Measurements from ENCODE around the gene CHCHD6. TPM values are rescaled to one million over a fixed set of nuclear protein-coding genes. Genes with fewer than 3 reads are reported as not detected.
A peak's percentile ranks its signal among the peaks of the same experiment; 100 is the strongest.

Gene CHCHD6, protein sequence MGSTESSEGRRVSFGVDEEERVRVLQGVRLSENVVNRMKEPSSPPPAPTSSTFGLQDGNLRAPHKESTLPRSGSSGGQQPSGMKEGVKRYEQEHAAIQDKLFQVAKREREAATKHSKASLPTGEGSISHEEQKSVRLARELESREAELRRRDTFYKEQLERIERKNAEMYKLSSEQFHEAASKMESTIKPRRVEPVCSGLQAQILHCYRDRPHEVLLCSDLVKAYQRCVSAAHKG
- total RNA-seq = 1 to 10 TPM; 8.7 to 9.9 TPM

DNA sequence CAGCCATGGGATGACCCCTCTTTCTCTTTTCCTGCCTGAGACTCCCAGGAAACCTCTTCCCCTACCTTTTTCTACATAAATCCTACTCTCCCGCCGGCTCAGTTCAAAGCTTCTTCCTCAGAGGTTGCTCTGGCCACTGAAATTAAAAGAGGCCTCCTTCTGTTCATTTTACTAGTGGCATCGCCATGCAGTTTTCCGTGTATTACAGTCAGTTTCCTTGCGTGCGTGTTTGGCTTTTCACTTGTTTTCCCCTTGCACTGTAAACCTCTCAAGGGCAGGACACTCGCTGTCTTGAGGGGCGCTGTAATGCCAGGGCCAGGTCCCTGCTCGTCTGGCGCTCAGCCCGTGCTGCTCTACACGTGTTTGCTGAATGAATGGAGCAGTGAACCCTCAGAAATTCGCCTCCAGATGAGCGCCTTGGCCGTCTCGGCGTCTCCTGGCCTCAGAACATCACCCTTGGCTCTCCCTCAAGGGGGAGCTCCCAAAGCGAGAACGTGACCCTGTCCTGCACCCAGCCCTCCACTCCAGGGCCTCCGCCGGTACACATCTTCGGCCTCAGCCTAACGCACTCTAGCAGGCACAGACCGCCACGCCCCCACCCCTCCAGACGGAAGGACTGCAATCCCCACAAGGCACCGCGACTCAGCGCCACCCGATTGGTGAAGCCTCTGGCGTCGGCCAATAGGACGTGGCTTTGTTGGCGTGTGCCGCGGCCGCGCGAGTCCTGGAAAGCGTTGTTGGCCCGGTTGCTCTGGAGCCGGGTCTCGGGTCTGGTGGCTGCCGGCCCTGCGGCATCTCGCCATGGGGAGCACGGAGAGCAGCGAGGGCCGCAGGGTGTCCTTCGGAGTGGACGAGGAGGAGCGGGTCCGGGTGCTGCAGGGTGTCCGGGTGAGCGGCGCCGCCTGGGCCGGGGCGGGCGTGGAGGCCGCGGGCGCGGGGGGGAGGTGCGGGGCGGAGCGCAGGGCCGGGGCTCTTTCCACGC is at the start of gene CHCHD6:
Gene CHCHD6 (plus strand): TSS at position 729 of the 982 bp plus-strand sequence. CDS start 73 bp downstream, at position 802.
- H3K4me3 Mint-ChIP-seq = peak within 1 kb of the TSS; percentile 93
- no peaks in the 10 kb centered on the region for H3K9me3 Mint-ChIP-seq
- peaks cover 15% of the 10 kb centered on the region for H3K4me1 Mint-ChIP-seq
- peak within 1 kb of the TSS; percentile 87 for H3K27ac Mint-ChIP-seq
- peaks cover 6% of the 10 kb centered on the region for H3K36me3 Mint-ChIP-seq (ENCODE audit: low read depth)
- peak; percentile 99 for ATAC-seq (replicated peaks)
- peaks cover 19% of the 10 kb centered on the region for H3K27me3 Mint-ChIP-seq

DNA sequence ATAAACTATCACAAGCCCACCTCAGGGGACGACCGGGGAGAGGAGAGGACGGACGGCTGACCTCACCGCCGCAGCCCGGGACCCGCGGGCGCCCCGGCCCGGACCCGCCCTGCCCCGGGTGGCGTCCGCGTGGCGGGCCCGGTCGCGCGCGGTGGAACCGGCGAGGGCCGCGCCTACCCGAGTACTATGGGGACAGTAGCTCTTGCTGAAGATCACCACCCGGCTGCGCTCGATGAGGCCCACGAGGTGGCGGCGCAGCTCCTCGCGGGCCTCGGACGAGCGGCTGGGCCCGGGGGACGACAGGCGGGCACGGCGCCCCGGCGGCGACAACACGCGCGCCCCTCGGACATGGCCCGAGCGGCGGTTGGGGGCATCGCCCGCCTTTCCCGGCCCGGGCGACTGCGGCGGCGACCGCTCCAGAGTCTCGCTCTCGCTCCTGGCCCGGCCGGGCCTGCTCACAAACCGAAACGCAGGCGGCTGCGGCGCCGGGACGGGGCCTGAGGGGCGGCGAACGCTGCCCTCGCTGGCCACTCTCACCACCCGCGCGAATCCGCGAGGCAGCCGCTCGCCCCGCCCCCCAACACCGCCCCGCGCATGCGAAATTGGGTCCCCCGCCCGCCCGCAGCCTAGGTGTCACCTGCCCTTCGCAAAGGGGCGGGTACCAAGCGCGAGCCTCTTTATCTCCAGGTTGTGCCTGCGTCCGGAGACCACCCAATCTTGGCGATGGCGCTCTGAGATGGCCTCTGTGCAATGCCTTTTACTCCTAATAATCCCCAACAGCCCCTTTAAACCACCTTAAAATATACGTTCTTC is 49.3 kb upstream of the CHCHD6 start, which contains the start of gene TXNRD3:
Gene TXNRD3 (minus strand): TSS at position 554 of the 813 bp plus-strand sequence.
- no peaks in the 10 kb centered on the region for H3K9me3 Mint-ChIP-seq
- no peak within 1 kb of the TSS for H3K27ac Mint-ChIP-seq
- peaks cover 22% of the 10 kb centered on the region for H3K27me3 Mint-ChIP-seq
- peak within 1 kb of the TSS; percentile 77 for H3K4me3 Mint-ChIP-seq
- H3K36me3 Mint-ChIP-seq (ENCODE audit: low read depth) = no peaks in the 10 kb centered on the region
- no peaks in the 10 kb centered on the region for H3K4me1 Mint-ChIP-seq
- ATAC-seq (replicated peaks) = peak; percentile 96

DNA sequence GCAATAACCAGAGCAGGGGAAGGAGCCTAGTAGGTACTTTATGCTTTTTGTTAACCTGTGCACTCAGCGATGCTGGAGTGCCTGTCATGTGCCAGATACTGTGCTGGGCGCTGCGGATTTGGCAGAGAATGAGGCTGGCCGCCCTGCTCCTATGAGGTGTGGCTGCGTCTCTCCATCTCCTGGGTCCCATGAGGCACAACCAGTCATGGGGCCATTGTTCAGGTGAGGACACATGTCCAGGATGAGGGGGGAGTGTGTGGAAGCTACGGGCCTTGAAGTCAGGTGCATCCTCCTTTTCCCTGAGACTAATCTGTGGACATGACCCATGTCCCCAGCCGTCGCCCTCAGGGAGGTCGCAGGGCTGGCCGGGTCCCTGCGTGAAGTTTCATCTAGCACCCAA is 48.2 kb upstream of the CHCHD6 start:
- Mint-ChIP-seq H3K9me3 (no peaks in the 10 kb centered on the region), H3K4me3 (peak overlapping the region; percentile 77), H3K27ac (no peak overlapping the region), H3K27me3 (peaks cover 21% of the 10 kb centered on the region), H3K4me1 (no peaks in the 10 kb centered on the region), H3K36me3 (ENCODE audit: low read depth) (no peaks in the 10 kb centered on the region)
- no peak for ATAC-seq (replicated peaks)

DNA sequence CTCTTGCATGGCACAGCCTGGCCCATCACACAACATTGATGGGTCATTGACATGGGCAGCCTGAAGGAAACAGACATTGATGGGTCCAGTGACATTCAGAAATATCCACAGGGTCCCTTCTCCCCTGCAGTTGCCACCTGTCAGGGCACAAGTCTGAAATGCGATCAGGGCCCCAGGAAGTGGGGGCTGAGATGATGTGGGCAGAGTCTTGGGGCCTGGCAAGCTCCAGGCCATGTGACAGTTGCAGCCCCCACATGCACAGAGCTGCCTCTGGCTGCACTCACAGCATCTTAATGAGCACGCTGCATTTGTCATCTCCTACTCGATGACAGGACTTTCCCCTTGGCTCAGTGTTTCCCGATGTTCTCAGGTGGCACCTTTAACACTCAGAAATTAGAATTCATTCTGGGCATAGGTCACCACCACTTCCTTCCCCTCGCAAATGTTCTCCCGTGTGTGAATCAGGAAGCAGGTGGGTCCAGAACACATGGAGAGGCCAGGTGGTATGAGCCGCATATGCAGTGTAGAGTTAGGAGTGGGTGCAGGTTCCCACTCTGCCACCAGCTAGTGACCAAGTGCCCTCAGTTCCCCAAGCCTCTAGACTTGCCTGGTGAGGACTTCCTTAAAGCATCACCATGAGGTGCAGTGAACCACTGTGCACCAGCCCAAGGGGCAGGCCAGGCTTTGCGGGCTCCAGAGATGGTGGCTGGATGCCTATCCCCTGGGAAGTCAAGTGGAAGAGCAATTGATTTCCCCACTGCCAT is 47.5 kb upstream of the CHCHD6 start:
- no peak overlapping the region for H3K27ac Mint-ChIP-seq
- H3K9me3 Mint-ChIP-seq = no peaks in the 10 kb centered on the region
- no peaks in the 10 kb centered on the region for H3K36me3 Mint-ChIP-seq (ENCODE audit: low read depth)
- ATAC-seq (replicated peaks) = no peak
- no peaks in the 10 kb centered on the region for H3K4me1 Mint-ChIP-seq
- H3K4me3 Mint-ChIP-seq = no peak overlapping the region
- H3K27me3 Mint-ChIP-seq = peaks cover 24% of the 10 kb centered on the region

DNA sequence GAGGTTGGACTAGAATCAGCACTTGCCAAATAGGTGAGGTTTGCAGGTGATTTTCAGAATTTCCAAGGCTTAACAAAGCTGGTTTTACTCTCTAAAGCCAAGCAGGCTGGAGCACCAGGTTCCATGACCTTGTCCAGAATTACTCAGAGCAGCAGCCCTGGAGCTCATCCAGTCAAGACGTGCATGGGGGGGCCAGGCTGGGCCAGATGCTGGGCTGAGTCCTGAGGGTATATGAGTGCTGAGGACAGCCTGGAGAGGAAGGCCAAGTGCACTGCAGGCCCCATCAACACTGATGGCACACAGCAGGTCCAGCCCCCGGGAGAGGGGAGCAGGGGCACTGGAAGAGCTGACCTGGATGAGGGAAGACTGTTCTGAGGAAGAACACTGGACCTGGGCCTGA is 46.1 kb upstream of the CHCHD6 start:
- Mint-ChIP-seq H3K9me3 (no peaks in the 10 kb centered on the region), H3K27ac (no peak overlapping the region), H3K4me3 (no peak overlapping the region), H3K27me3 (peaks cover 19% of the 10 kb centered on the region), H3K36me3 (ENCODE audit: low read depth) (no peaks in the 10 kb centered on the region), H3K4me1 (no peaks in the 10 kb centered on the region)
- ATAC-seq (replicated peaks) = no peak

DNA sequence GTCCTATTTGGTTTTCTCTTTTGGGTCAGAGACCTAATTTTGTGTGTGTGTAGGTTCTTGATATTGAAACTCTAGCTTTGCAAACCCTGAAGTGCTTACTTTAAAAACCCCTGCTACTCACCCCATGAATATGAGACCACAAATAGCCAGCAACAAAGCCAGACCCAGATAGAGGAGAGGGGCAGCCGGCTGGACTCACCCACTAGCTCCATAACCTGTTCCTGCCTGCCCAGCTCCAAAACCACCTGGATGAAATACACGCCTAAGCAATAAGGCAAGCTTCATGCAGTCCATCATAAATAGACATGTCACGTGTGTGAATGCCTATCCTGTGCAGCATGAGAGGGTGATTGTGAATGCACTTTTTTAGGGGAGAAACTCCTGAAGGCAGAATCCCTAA is 45.5 kb upstream of the CHCHD6 start:
- no peak for ATAC-seq (replicated peaks)
- Mint-ChIP-seq H3K4me1 (no peaks in the 10 kb centered on the region), H3K36me3 (ENCODE audit: low read depth) (no peaks in the 10 kb centered on the region), H3K9me3 (no peaks in the 10 kb centered on the region), H3K4me3 (no peak overlapping the region), H3K27me3 (peaks cover 14% of the 10 kb centered on the region), H3K27ac (no peak overlapping the region)

DNA sequence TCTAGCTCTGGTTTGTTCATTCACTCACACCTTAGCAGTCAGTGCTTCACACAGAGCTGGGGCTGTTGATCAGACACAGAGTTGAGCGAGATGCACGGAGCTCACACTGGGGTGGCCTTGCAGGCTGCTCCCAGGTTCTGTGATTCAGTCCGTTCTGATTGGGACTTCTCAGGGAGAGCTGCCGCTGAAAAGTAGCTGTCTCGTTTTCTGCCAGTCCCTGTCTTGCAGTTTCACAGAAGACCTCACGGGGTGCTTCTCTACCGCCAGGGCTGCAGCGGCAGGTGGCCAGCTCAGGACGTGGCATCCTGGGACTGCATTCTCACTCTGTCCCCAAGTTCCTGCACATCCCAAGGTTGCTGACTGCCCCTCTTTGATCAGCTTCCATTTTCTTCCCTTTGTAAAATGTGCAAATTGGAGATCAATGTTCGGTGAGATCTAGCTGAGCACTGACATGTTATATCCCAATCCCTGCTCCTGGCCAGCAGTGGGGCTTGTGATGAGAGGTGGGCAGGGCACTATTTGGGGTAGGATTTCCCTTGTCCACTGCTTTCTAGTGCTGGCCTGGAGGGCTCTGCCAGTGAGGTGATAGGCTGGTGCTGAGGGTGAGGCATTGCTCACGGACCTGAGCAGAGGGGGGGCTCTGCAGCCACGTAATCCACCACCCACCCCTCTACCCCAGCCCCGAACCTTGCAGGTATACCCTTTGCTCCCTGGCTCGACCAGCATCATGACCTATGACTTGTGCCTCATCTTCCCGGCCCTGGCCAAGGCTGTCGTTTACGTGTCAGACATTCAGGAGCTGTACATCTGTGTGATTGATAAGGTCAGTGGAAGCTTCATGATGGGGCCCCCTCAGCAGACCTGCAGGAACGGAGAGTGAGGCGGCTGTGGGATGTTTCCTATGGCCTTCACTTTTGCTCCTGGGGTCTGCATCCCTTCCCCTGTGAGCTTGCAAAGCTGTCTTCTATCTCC is 43.8 kb upstream of the CHCHD6 start:
- H3K27me3 Mint-ChIP-seq = peaks cover 19% of the 10 kb centered on the region
- H3K4me1 Mint-ChIP-seq = no peaks in the 10 kb centered on the region
- no peak overlapping the region for H3K4me3 Mint-ChIP-seq
- H3K9me3 Mint-ChIP-seq = no peaks in the 10 kb centered on the region
- no peak for ATAC-seq (replicated peaks)
- no peak overlapping the region for H3K27ac Mint-ChIP-seq
- H3K36me3 Mint-ChIP-seq (ENCODE audit: low read depth) = no peaks in the 10 kb centered on the region

DNA sequence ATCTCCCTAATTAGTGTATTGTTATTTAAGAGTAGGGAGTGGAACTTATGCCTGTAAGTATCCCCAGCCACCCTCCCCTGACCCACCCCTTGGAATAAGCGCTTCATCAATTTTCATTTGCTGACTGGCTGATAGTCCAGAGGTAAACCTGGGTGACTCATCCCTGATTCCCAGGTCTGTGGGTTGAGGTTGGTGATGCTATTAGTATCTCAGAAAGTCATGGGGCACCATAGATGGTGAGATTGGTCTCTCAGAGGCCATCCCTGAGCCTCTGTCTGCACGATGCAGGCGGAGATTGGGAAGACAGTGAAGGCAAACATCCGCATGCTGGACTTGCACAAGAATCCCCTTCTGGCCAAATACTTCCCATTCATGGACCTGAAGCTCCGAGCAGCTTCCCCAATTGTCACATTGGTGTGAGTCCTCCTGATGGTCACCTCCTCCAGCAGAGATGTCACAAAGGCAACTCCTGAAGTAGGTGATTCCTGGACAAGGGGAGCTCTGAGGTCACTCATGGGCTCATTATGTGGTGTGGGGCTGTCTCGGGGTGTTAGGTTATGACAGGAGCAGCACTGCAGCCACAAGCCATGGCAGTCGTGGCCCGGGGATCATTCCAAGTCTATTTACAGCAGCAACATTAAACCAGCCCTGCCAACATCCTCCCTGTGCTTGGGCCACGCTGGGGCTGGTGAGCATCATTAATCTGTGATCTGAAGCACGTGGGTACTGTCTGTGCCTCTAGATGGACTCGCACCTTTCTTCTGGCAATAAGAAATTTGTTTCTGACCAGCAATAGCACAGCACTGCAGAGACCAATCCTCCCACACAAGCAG is 42.3 kb upstream of the CHCHD6 start:
- H3K27me3 Mint-ChIP-seq = peaks cover 22% of the 10 kb centered on the region
- H3K4me1 Mint-ChIP-seq = no peaks in the 10 kb centered on the region
- ATAC-seq (replicated peaks) = peak; percentile 63
- no peaks in the 10 kb centered on the region for H3K9me3 Mint-ChIP-seq
- H3K36me3 Mint-ChIP-seq (ENCODE audit: low read depth) = no peaks in the 10 kb centered on the region
- no peak overlapping the region for H3K4me3 Mint-ChIP-seq
- H3K27ac Mint-ChIP-seq = no peak overlapping the region

DNA sequence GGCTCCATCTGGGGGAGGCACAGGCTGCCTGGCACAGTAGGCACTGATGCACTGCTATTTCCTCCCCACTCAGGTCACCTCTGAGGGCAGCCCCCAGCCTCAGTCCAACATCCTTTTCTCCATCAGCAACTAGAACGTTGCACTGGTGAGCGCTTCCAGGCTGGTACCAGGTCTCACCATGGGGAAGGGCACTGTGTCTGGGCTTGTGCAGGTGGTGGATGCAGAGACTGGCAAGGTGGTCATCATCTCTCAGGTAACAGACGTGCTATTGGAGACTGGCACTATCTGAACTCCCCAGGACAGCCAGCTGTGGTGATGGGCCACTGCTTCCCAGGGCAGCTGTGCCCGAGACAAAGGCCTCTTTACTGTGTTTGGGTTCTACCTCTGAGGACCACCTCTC is 40.8 kb upstream of the CHCHD6 start:
- Mint-ChIP-seq H3K27me3 (peaks cover 20% of the 10 kb centered on the region), H3K9me3 (no peaks in the 10 kb centered on the region), H3K4me1 (no peaks in the 10 kb centered on the region), H3K4me3 (no peak overlapping the region), H3K36me3 (ENCODE audit: low read depth) (no peaks in the 10 kb centered on the region), H3K27ac (no peak overlapping the region)
- no peak for ATAC-seq (replicated peaks)

DNA sequence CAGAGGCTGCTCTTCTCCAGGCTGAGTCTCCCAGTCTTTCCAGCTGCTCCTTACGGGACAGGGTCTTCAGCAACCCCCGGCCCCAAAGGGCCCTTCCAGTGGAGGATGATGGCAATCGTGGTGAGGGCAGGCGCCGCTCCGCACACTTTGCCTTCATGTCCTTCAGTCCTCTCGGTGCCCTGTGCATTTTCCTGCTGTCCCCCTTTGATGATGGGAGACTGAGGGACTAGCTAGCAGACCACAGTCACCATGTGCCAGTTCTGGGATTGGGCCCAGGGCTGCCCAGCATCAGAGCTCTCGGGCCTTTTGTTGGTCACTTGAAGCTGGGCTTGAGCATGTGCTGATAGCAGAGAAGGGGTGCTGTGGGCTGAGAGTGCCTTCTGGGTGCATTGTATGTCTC is 40.3 kb upstream of the CHCHD6 start:
- H3K27me3 Mint-ChIP-seq = peaks cover 20% of the 10 kb centered on the region
- H3K27ac Mint-ChIP-seq = no peak overlapping the region
- H3K36me3 Mint-ChIP-seq (ENCODE audit: low read depth) = no peaks in the 10 kb centered on the region
- no peaks in the 10 kb centered on the region for H3K4me1 Mint-ChIP-seq
- ATAC-seq (replicated peaks) = no peak
- H3K4me3 Mint-ChIP-seq = no peak overlapping the region
- H3K9me3 Mint-ChIP-seq = no peaks in the 10 kb centered on the region

DNA sequence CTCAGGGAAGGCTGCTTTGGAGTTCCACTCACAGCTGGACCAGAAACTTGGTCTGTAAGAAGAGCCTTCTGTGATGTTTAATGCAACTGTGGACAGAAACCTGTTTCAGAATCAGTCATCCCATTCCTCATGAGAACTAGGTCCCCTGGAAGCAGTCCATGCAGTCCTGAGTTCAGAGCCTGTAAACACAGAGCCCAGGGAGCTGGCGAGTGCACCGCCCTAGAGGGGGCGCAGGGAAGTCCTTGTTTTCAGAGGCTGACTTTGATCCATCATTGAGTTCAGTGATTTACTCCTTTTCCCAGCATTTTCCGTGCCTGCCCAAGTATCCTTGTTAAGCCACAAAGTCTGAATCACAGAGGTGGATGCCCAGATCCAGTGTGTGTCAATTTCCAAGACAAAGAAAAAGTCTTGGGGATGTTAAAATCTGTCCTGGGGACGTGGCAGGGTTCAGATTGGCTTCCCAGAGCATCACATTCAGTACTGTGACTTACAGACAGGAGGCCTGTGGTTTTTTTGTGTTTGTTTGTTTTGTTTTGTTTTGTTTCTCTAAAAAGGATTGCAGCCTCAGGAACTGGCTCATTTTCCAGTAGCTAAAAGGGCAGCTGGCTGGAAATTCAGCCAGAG is 39.3 kb upstream of the CHCHD6 start:
- Mint-ChIP-seq H3K36me3 (ENCODE audit: low read depth) (no peaks in the 10 kb centered on the region), H3K9me3 (no peaks in the 10 kb centered on the region), H3K4me1 (no peaks in the 10 kb centered on the region), H3K27ac (no peak overlapping the region), H3K4me3 (no peak overlapping the region), H3K27me3 (peaks cover 20% of the 10 kb centered on the region)
- no peak for ATAC-seq (replicated peaks)

All from activated T-helper 17 cell treated with anti-CD3 and anti-CD28 coated beads, Interleukin-2, amount 50 U/mL, for 72 hours (primary cell).